ENCODE results near the gene CSNK1A1. TPM values are rescaled to one million over a fixed set of nuclear protein-coding genes. Genes with fewer than 3 reads are reported as not detected.

Gene CSNK1A1
- total RNA-seq, 1 donor from 2014 or later: 180 TPM

DNA sequence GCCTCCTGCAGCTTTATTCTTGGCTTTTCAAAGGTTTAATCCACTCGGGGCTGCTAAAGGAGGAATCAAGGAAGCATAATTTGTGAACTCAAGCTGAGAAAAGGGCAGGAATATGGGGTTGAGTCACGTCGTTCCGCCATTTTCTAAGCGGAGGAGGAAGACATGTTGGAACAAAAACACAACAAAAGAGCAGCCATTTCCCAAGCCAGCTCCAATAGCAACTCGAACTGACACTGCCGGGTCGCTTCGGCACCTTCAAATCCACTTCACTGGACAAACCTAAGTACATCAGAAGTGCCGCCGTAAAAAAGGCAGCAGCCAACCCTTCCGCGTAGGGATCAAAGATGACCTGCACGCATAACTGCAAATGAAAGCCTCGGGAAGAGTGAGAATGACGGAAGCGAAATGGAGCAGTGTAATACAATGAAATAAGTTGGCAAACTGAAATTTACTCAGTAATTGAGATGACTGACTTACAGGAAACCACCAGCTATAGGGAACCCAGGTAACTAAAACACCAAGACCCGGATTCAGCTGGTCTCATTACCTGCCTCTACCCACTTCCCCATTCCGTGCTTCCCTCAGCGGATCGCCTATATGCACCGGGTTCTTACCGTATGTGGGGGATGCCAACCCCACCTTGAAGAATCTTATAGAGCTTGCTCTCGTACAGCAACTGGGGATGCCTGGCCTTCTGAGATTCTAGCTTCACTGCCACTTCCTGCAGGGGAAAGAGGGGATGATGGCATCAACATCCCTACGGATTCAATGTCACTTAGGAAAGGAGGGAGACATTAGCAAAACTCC is 1.6 kb downstream of the CSNK1A1 start:
- no peak for DNase-seq
- Histone ChIP-seq H3K36me3 (peaks cover 45% of the 10 kb centered on the region), H3K27me3 (ENCODE audit: low read depth) (no peaks in the 10 kb centered on the region), H3K27ac (replicated peaks) (peak overlapping the region; percentile 98), H3K4me3 (peak overlapping the region; percentile 91), H3K9me3 (replicated peaks) (no peaks in the 10 kb centered on the region), H3K4me1 (peaks cover 76% of the 10 kb centered on the region)
- intact Hi-C loops (cut with micrococcal nuclease): loop anchor here (5.0 kb wide), 1 partner anchor 107 kb away; no protein-coding TSS in a partner anchor
- TF ChIP-seq, protein P1, sequence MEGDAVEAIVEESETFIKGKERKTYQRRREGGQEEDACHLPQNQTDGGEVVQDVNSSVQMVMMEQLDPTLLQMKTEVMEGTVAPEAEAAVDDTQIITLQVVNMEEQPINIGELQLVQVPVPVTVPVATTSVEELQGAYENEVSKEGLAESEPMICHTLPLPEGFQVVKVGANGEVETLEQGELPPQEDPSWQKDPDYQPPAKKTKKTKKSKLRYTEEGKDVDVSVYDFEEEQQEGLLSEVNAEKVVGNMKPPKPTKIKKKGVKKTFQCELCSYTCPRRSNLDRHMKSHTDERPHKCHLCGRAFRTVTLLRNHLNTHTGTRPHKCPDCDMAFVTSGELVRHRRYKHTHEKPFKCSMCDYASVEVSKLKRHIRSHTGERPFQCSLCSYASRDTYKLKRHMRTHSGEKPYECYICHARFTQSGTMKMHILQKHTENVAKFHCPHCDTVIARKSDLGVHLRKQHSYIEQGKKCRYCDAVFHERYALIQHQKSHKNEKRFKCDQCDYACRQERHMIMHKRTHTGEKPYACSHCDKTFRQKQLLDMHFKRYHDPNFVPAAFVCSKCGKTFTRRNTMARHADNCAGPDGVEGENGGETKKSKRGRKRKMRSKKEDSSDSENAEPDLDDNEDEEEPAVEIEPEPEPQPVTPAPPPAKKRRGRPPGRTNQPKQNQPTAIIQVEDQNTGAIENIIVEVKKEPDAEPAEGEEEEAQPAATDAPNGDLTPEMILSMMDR (IDR thresholded peaks at IDR 0.05; ENCODE audit: borderline replicate concordance): no peak

DNA sequence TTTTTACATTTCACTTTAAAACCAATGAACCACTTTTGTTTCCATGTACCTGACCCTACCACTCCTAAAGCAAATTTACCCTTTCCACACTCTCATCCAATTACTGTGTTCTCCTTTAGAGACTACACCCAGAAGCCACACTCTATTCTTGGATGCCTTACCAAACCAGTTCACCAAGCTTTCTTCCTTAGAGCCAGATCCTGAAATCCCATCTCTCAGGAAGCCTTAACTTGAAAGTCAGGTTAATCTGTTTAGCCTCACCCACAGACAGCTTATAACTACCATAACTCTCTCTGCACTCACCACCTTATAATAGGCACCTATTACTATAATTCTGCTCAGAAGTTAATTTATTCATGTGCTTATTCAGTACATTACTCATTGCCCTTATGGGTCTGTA is 4.3 kb downstream of the CSNK1A1 start:
- H3K4me1 ChIP-seq: peaks cover 93% of the 10 kb centered on the region
- intact Hi-C loops (cut with micrococcal nuclease): no loop called here
- TF ChIP-seq, protein P1 (IDR thresholded peaks at IDR 0.05; ENCODE audit: borderline replicate concordance): no peak
- no peaks in the 10 kb centered on the region for H3K9me3 ChIP-seq (replicated peaks)
- H3K4me3 ChIP-seq: peak overlapping the region; percentile 91
- no peaks in the 10 kb centered on the region for H3K27me3 ChIP-seq (ENCODE audit: low read depth)
- H3K27ac ChIP-seq (replicated peaks): peak overlapping the region; percentile 98
- no peak for DNase-seq
- H3K36me3 ChIP-seq: peaks cover 56% of the 10 kb centered on the region

DNA sequence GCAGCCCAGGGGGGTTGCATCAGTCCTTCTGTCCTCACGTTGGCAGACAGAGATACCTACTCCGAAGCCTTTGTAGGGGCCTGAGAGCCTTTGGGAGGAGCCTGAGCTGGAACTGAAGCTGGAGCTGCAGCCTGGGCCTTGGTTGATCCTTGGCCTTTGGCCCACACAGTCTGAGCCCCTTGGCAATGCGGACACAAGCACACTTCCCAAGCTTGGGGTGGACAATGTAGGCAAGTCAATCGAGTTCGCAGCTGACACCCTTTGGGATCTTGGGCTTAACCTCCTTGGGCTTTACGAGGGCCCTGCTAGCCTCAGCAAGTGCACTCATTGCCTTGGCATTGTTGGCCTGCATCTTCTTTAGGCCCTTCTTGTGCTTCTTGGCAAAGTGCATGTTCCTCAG is 5.9 kb downstream of the CSNK1A1 start:
- intact Hi-C loops (cut with micrococcal nuclease): no loop called here
- Histone ChIP-seq H3K4me1 (peaks cover 96% of the 10 kb centered on the region), H3K36me3 (peaks cover 56% of the 10 kb centered on the region), H3K27me3 (ENCODE audit: low read depth) (no peaks in the 10 kb centered on the region), H3K4me3 (peak overlapping the region; percentile 11), H3K9me3 (replicated peaks) (no peaks in the 10 kb centered on the region), H3K27ac (replicated peaks) (peak overlapping the region; percentile 98)
- DNase-seq: no peak
- TF ChIP-seq, protein P1 (IDR thresholded peaks at IDR 0.05; ENCODE audit: borderline replicate concordance): no peak

DNA sequence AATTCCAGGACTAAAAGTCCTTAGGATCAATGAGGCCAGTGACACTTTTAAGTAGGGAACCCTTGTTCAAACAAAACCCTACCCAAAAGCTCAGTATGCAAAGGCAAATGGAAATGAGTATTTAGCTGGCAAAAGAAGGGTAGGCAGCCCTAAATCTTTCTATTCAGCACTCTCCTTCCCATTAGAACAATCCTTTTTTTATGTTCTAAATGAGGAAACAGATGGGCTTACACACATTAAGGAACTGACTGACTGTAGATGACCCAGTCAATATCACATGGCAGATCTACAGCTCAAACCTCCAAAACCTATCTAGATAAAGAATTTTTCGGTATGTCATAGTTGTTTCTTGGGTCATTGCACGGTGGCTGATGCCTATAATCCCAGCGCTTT is 7.2 kb downstream of the CSNK1A1 start:
- H3K27me3 ChIP-seq (ENCODE audit: low read depth): no peaks in the 10 kb centered on the region
- TF ChIP-seq, protein P1 (IDR thresholded peaks at IDR 0.05; ENCODE audit: borderline replicate concordance): no peak
- no peaks in the 10 kb centered on the region for H3K9me3 ChIP-seq (replicated peaks)
- H3K4me1 ChIP-seq: peaks cover 98% of the 10 kb centered on the region
- H3K27ac ChIP-seq (replicated peaks): peak overlapping the region; percentile 98
- intact Hi-C loops (cut with micrococcal nuclease): no loop called here
- peaks cover 46% of the 10 kb centered on the region for H3K36me3 ChIP-seq
- no peak for DNase-seq
- peak overlapping the region; percentile 26 for H3K4me3 ChIP-seq

DNA sequence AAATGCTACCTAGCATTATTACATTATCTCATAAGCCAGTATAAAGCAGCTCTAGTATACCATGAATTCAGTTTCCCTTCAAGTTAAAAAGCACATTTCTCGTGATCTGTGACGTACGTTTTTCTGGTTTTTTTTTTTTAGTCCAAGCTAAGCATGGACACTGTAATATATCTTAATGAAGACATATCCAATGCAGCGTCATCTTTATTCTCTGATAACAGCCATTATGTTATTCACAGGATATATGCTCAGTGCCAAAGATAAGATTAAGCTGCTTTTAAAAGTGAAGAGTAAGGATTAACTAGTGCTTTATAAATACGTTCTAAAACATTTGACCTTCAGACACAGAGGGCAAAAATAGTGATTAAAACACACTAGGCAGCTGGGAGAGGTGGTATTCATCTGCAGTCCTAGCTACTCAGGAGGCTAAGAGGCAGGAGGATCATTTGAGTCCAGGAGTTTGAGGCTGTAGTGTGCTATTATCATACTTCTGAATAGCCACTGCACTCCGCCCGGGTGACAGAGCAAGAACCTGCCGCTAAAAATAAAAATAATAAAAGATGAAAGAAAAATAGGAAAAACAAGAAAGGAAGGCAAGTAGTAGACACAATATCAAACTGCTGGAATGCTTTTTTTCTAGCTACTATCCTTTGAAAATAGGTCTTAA is 7.7 kb downstream of the CSNK1A1 start:
- Histone ChIP-seq H3K27me3 (ENCODE audit: low read depth) (no peaks in the 10 kb centered on the region), H3K36me3 (peaks cover 44% of the 10 kb centered on the region), H3K27ac (replicated peaks) (peak overlapping the region; percentile 98), H3K4me1 (peaks cover 98% of the 10 kb centered on the region), H3K4me3 (peak overlapping the region; percentile 26), H3K9me3 (replicated peaks) (no peaks in the 10 kb centered on the region)
- TF ChIP-seq, protein P1 (IDR thresholded peaks at IDR 0.05; ENCODE audit: borderline replicate concordance): no peak
- DNase-seq: no peak
- intact Hi-C loops (cut with micrococcal nuclease): no loop called here
